Naive thymus-derived CD4-positive, alpha-beta T cell (primary cell): ENCODE results near the gene CPA5. TPM values are rescaled to one million over a fixed set of nuclear protein-coding genes. Genes with fewer than 3 reads are reported as not detected.
A peak's percentile ranks its signal among the peaks of the same experiment; 100 is the strongest.
"Not testable (repeated sequence)": the region's sequence is repeated elsewhere in the genome, so short reads cannot be mapped to it uniquely, and the experiment has no call there.

Source experiments
- ATAC-seq: fragments of 150-1000 bp; cut with Tn5 transposase; 2 replicates; pipeline ENCODE4 v1.10.0; 2021; ENCODE audit warnings: mild to moderate bottlenecking, moderate library complexity
- CTCF ChIA-PET: fragments of 350-600 bp; sonication (Branson Sonifier 250); formaldehyde crosslinking; loops from one replicate; lab custom pipeline; 2021; ENCODE audit warnings: antibody characterized with exemption; lab: Charles Lee
- POLR2A ChIA-PET: fragments of 350-600 bp; sonication (Branson Sonifier 250); formaldehyde crosslinking; loops from one replicate; lab custom pipeline; 2021; ENCODE audit warnings: antibody characterized with exemption, inconsistent platforms; lab: Charles Lee
- DNase-seq, 9 donors: peaks; one replicate each; pipeline versions ENCODE4 v3.0.0 to v3.0.0-alpha.2; 2020 to 2022; ENCODE audit warnings: mixed read lengths in 1 of 9
- H3K27ac ChIP-seq: one replicate; pipeline ENCODE4 v1.7.0; 2013; ENCODE audit warnings: mild to moderate bottlenecking, low read depth, low read length, moderate library complexity
- H3K27me3 ChIP-seq, 2 donors: one replicate each; pipeline ENCODE4 v1.7.0; 2013; ENCODE audit warnings: low read length in 2 of 2, mild to moderate bottlenecking in 2 of 2, moderate library complexity in 2 of 2; ENCODE audit not compliant: control insufficient read depth in 2 of 2, insufficient read depth in 2 of 2
- H3K36me3 ChIP-seq, 3 experiments: 1 replicate in 2 of 3; 2 replicates in 1 of 3; pipeline ENCODE4 v1.7.0; 2013; ENCODE audit warnings: low read length in 3 of 3, mild to moderate bottlenecking in 3 of 3, moderate library complexity in 1 of 3; ENCODE audit not compliant: insufficient read depth in 3 of 3, control insufficient read depth in 2 of 3
- H3K4me1 ChIP-seq, 2 donors: one replicate each; pipeline ENCODE4 v1.7.0; 2013; ENCODE audit warnings: low read length in 2 of 2, mild to moderate bottlenecking in 2 of 2, moderate library complexity in 1 of 2; ENCODE audit not compliant: control insufficient read depth in 2 of 2, insufficient read depth in 2 of 2
- H3K4me3 ChIP-seq: 2 replicates; pipeline ENCODE4 v1.7.0; 2013; ENCODE audit warnings: mild to moderate bottlenecking, low read length
- H3K9me3 ChIP-seq, 3 experiments: 1 replicate in 2 of 3; 2 replicates in 1 of 3; pipeline ENCODE4 v1.7.0; 2013; ENCODE audit warnings: low read length in 3 of 3; ENCODE audit not compliant: control insufficient read depth in 2 of 3
- H3K27ac Mint-ChIP-seq, 9 donors: one replicate each; pipeline ENCODE4 v1.8.0; 2020 to 2022; ENCODE audit warnings: mixed read lengths in 9 of 9, mild to moderate bottlenecking in 8 of 9, moderate library complexity in 5 of 9, inconsistent platforms in 2 of 9
- H3K27me3 Mint-ChIP-seq, 5 donors: one replicate each; pipeline ENCODE4 v1.8.0; 2021 to 2022; ENCODE audit warnings: mixed read lengths in 5 of 5, mild to moderate bottlenecking in 1 of 5
- H3K36me3 Mint-ChIP-seq, 5 donors: one replicate each; pipeline ENCODE4 v1.8.0; 2020 to 2022; ENCODE audit warnings: mixed read lengths in 5 of 5, mild to moderate bottlenecking in 3 of 5, inconsistent platforms in 1 of 5
- H3K4me1 Mint-ChIP-seq, 7 donors: one replicate each; pipeline ENCODE4 v1.8.0; 2020 to 2022; ENCODE audit warnings: mixed read lengths in 7 of 7, mild to moderate bottlenecking in 3 of 7, inconsistent platforms in 1 of 7
- H3K4me3 Mint-ChIP-seq, 10 donors: one replicate each; pipeline ENCODE4 v1.8.0; 2020 to 2022; ENCODE audit warnings: mild to moderate bottlenecking in 10 of 10, mixed read lengths in 10 of 10, moderate library complexity in 6 of 10, inconsistent platforms in 2 of 10
- H3K9me3 Mint-ChIP-seq, 11 donors: one replicate each; pipeline ENCODE4 v1.8.0; 2020 to 2022; ENCODE audit warnings: mixed read lengths in 11 of 11, mild to moderate bottlenecking in 4 of 11, inconsistent platforms in 1 of 11, moderate library complexity in 1 of 11
- intact Hi-C, 2 donors: fragments of 100-400 bp; cut with micrococcal nuclease; formaldehyde crosslinking; loops; one replicate each; pipeline ENCODE4 v1.15.1; 2023
- polyA plus RNA-seq, 2 donors: library from polyadenylated mRNA; unstranded; fragments of 300-500 nt; fragmentation: Illumina TruSeq; gene quantifications; one replicate each; pipeline ENCODE4 v1.2.3, GENCODE V29; 2021
- total RNA-seq, 6 experiments: library from RNA in 5 of 6; stranded (reverse) in 5 of 6; gene quantifications; 1 replicate in 5 of 6; 2 replicates in 1 of 6; pipeline ENCODE4 v1.2.3 and lab custom pipeline; 2021 to 2026

CPA5 gene
- total and polyA plus RNA-seq, 7 experiments from 2014 or later: 0.77 to 7.9 (median 3.9) TPM; not detected in 2

DNA sequence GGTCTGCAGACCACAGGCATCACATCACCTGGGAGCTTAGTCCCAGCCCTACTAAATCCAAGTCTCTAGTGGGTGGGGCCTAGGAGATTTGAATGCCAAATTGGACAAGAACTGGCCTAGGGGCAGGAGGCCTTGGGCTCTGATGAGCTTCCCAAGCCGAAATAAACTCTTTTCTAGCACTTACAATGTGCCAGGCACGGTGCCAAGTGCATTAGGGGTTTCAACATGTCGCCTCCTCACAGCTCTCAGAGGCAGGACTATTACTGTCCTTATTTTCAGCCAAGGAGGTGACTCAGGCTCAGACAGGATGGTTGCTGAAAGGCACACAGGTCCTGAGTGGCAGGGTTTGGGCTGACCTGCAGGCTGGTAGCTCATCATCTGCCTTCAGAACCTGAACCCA lies 26.4 kb downstream of the CPA5 start:
- POLR2A ChIA-PET: no interaction called here
- Mint-ChIP-seq H3K4me1 (peaks cover 15 to 43% (median 35%) of the 10 kb centered on the region in 7 donors), H3K27ac (no peak overlapping the region)

DNA sequence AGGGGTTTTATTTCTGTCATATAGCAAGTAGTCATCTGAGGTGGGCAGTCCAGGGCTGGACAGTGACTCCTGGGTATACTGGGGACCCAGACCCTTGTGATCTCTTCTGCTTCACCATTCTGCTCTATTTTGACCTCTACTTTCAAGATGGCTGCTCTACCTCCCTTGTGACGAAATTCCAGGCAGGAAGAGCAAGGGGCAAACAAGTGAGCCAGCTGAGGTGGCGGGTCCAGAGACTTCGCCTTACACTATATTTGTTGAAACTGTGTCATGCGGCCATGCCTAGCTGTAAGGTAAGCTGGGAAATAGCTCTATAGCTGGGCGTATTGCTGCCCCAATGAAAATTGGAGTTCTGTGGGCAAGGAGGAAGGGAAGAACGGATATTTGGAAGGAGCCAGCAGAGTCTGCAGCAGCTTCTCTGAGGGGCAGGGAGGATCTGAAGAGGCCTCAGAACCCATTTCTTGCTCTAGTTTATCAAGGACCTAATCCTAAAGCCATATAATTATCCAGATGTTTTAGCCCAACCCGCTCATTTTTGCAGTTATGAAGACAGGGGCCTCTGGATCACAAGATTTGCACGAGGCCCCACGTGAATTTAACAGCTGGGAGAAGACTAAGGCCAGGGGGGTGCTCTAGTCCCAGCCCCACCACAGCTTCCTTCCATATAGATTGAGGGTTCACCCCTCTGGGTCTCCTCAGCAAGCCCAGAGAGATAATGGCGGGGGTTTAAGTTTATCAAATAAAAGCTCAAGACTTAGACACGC lies 28.0 kb downstream of the CPA5 start:
- intact Hi-C loops: no loop called here
- H3K9me3 Mint-ChIP-seq: peaks cover 0 to 21% (median 8%) of the 10 kb centered on the region in 11 donors
- no peak for ATAC-seq
- CTCF ChIA-PET: no interaction called here
- no peak for DNase-seq
- H3K4me1 Mint-ChIP-seq: peaks cover 11 to 28% (median 22%) of the 10 kb centered on the region in 7 donors
- H3K27ac Mint-ChIP-seq: no peak overlapping the region
- no peak overlapping the region for H3K27ac ChIP-seq
- H3K4me1 ChIP-seq: peaks cover 0 to 12% of the 10 kb centered on the region in 2 donors
- POLR2A ChIA-PET: no interaction called here
- no peak overlapping the region for H3K4me3 Mint-ChIP-seq
- no peaks in the 10 kb centered on the region for H3K27me3 ChIP-seq
- no peaks in the 10 kb centered on the region for H3K36me3 ChIP-seq
- no peak overlapping the region for H3K4me3 ChIP-seq
- H3K9me3 ChIP-seq: peaks cover 0 to 4% (median 0%) of the 10 kb centered on the region in 3 experiments
- H3K36me3 Mint-ChIP-seq: peaks cover 3 to 8% (median 7%) of the 10 kb centered on the region in 5 donors
- no peaks in the 10 kb centered on the region for H3K27me3 Mint-ChIP-seq

More for the DNA sequence above, 26.4 kb downstream of the CPA5 start:
- no peaks in the 10 kb centered on the region for H3K27me3 ChIP-seq
- no peak for ATAC-seq
- H3K4me1 ChIP-seq: peaks cover 0 to 12% of the 10 kb centered on the region in 2 donors
- Mint-ChIP-seq H3K9me3 (peaks cover 0 to 7% (median under 1%) of the 10 kb centered on the region in 11 donors), H3K27me3 (no peaks in the 10 kb centered on the region), H3K4me3 (no peak overlapping the region), H3K36me3 (peaks cover 0 to 3% (median under 1%) of the 10 kb centered on the region in 5 donors)
- DNase-seq: no peak
- CTCF ChIA-PET: no interaction called here
- H3K9me3 ChIP-seq: no peaks in the 10 kb centered on the region
- intact Hi-C loops: no loop called here
- no peaks in the 10 kb centered on the region for H3K36me3 ChIP-seq
- H3K4me3 ChIP-seq: no peak overlapping the region
- H3K27ac ChIP-seq: no peak overlapping the region

DNA sequence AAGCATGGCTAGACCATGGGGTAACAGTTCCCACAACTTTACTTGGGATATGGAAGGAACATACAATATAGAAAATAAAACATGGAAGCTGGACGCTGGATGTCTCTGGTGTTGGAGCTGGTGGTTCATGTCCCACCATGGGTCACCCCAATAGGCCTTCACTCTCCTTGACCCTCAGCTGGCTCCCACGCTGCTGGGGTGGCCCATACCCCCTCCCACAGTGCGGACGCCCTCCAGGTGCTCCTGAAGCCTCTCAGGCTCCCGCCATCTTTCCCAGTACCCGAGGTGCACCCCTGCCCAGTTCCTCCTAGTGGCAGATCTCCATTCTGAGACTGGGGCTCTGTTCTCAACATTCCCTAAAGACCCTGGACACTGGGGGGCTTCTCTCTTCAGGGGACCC lies 29.9 kb downstream of the CPA5 start:
- H3K27ac ChIP-seq: no peak overlapping the region
- intact Hi-C loops: no loop called here
- DNase-seq (no peak), ATAC-seq (no peak)
- H3K4me3 ChIP-seq: no peak overlapping the region
- Mint-ChIP-seq H3K9me3 (peaks cover 0 to 22% (median 8%) of the 10 kb centered on the region in 11 donors), H3K27me3 (no peaks in the 10 kb centered on the region), H3K27ac (peak overlapping the region in 1 of 9 donors; percentile 52), H3K4me1 (peaks cover 4 to 10% (median 6%) of the 10 kb centered on the region in 7 donors), H3K36me3 (peaks cover 3 to 8% (median 7%) of the 10 kb centered on the region in 5 donors), H3K4me3 (no peak overlapping the region)
- peaks cover 0 to under 1% of the 10 kb centered on the region in 2 donors for H3K4me1 ChIP-seq
- CTCF ChIA-PET: no interaction called here
- no peaks in the 10 kb centered on the region for H3K27me3 ChIP-seq
- H3K36me3 ChIP-seq: no peaks in the 10 kb centered on the region
- POLR2A ChIA-PET: no interaction called here
- H3K9me3 ChIP-seq: peaks cover 0 to 4% (median 0%) of the 10 kb centered on the region in 3 experiments

DNA sequence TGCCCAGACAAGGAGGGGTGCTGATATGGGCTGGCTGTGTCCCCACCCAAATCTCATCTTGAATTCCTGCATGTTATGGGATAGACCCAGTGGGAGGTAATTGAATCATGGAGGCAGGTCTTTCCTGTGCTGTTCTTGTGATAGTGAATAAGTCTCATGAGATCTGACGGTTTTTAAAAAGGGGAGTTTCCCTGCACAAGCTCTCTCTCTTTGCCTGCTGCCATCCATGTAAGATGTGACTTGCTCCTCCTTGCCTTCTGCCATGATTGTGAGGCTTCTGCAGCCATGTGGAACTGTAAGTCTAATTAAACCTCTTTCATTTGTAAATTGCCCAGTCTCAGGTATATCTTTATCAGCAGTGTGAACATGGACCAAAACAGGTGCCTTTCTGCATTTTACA lies 31.8 kb downstream of the CPA5 start:
- H3K4me1 Mint-ChIP-seq, H3K27me3 Mint-ChIP-seq, H3K4me3 ChIP-seq, H3K4me3 Mint-ChIP-seq, H3K36me3 Mint-ChIP-seq, H3K9me3 ChIP-seq, H3K27me3 ChIP-seq, CTCF ChIA-PET, H3K36me3 ChIP-seq, ATAC-seq, DNase-seq, intact Hi-C loops, H3K4me1 ChIP-seq, H3K27ac ChIP-seq: not testable (repeated sequence)
- POLR2A ChIA-PET: interaction anchor here (0.8 kb wide), 1 partner anchor 18 kb away, joined by 3 read pairs; no protein-coding TSS in a partner anchor
- Mint-ChIP-seq H3K9me3 (peaks cover 0 to 22% (median 8%) of the 10 kb centered on the region in 11 donors), H3K27ac (peak overlapping the region in 2 of 9 donors; percentile 63 to 77)

DNA sequence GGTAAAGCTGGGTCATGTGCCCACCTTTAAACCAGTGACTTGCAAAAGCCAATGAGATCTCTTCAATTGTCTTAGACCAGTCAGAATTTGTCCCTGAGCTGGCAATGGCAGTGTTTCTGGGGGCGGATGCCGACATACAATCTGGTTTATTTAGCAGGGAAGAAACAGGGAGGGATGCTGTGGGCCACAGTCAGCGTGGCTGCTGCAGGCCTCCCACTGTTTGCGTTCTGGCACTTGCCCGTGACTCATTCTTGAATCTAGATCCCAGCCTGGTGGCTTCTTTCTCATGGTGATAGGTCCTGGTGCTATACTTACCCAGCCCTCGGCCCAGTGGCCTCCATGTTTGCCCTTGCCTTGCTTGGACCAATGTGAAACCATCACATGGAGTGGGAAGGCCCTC lies 32.6 kb downstream of the CPA5 start:
- H3K36me3 ChIP-seq: no peaks in the 10 kb centered on the region
- Mint-ChIP-seq H3K27ac (no peak overlapping the region), H3K4me3 (no peak overlapping the region), H3K36me3 (peaks cover 3 to 8% (median 7%) of the 10 kb centered on the region in 5 donors), H3K9me3 (peaks cover 0 to 22% (median 8%) of the 10 kb centered on the region in 11 donors), H3K4me1 (peaks cover 0 to under 1% (median 0%) of the 10 kb centered on the region in 7 donors), H3K27me3 (no peaks in the 10 kb centered on the region)
- no peaks in the 10 kb centered on the region for H3K27me3 ChIP-seq
- DNase-seq (no peak), ATAC-seq (no peak)
- peaks cover 0 to 4% (median 0%) of the 10 kb centered on the region in 3 experiments for H3K9me3 ChIP-seq
- no peak overlapping the region for H3K27ac ChIP-seq
- ChIA-PET CTCF (no interaction called here), POLR2A (interaction anchor here (0.8 kb wide), 1 partner anchor 17 kb away, joined by 3 read pairs; no protein-coding TSS in a partner anchor)
- H3K4me3 ChIP-seq: no peak overlapping the region
- no peaks in the 10 kb centered on the region for H3K4me1 ChIP-seq
- intact Hi-C loops: no loop called here

DNA sequence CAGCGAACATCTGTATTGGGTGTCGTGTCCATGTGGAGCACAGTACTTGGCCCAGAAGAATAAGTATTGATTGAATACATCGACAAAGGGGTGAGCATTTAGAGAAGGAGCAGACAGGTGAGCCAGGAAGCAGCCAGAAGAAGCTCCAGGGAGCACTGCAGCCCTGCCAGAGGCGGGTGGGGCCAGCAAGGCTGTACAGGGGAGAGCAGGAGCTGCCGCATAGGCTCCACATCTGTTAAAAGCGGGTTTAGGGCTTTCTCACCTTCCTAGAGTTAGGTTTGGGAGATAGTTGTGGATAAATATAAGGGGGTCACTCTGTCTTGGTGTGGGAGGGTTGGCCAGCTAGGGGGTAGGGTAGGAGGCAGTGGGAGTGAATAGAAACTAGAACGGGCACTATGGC lies 34.4 kb downstream of the CPA5 start:
- CTCF ChIA-PET: no interaction called here
- POLR2A ChIA-PET: interaction anchor here (0.6 kb wide), 1 partner anchor 536 kb away, joined by 4 read pairs; no protein-coding TSS in a partner anchor
- DNase-seq: no peak

More for the DNA sequence above, 34.4 kb downstream of the CPA5 start:
- H3K27me3 ChIP-seq: no peaks in the 10 kb centered on the region
- Mint-ChIP-seq H3K27ac (peak overlapping the region in 1 of 9 donors; percentile 80), H3K27me3 (no peaks in the 10 kb centered on the region), H3K4me1 (no peaks in the 10 kb centered on the region), H3K36me3 (peaks cover 3 to 8% (median 7%) of the 10 kb centered on the region in 5 donors), H3K4me3 (no peak overlapping the region), H3K9me3 (peaks cover 0 to 22% (median 8%) of the 10 kb centered on the region in 11 donors)
- no peak overlapping the region for H3K27ac ChIP-seq
- ATAC-seq: no peak
- H3K4me1 ChIP-seq: no peaks in the 10 kb centered on the region
- intact Hi-C loops: no loop called here
- H3K4me3 ChIP-seq: no peak overlapping the region
- peaks cover 0 to 4% (median 0%) of the 10 kb centered on the region in 3 experiments for H3K9me3 ChIP-seq
- no peaks in the 10 kb centered on the region for H3K36me3 ChIP-seq
